Osteoblast (primary cell): ENCODE results near the gene UXT. TPM values are rescaled to one million over a fixed set of nuclear protein-coding genes. Genes with fewer than 3 reads are reported as not detected.

Experiments
- DNase-seq: peaks from one replicate; pipeline ENCODE4 v3.0.0; 2011; ENCODE audit warnings: low spot score, mixed read lengths; ENCODE audit not compliant: insufficient read length; ENCODE audit errors: missing footprints
- H2AFZ ChIP-seq: 2 replicates; pipeline ENCODE4 v1.6.0; 2011; ENCODE audit warnings: mild to moderate bottlenecking, low read length
- H3K27ac ChIP-seq: 2 replicates; pipeline ENCODE4 v1.5.1; 2011; ENCODE audit warnings: mild to moderate bottlenecking, low read depth, low read length, moderate library complexity
- H3K27me3 ChIP-seq: 2 replicates; pipeline ENCODE4 v1.6.0; 2012; ENCODE audit warnings: mild to moderate bottlenecking, control low read depth, inconsistent platforms, low read length, moderate library complexity; ENCODE audit not compliant: insufficient read depth
- H3K36me3 ChIP-seq: 2 replicates; pipeline ENCODE4 v1.5.1; 2011; ENCODE audit warnings: mild to moderate bottlenecking, low read length, control low read depth, moderate library complexity; ENCODE audit not compliant: insufficient read depth
- H3K4me1 ChIP-seq: 2 replicates; pipeline ENCODE4 v1.5.1; 2011; ENCODE audit warnings: mild to moderate bottlenecking, low read length, control low read depth, moderate library complexity; ENCODE audit not compliant: insufficient read depth
- H3K4me2 ChIP-seq: 2 replicates; pipeline ENCODE4 v1.6.0; 2011; ENCODE audit warnings: mild to moderate bottlenecking, low read length; ENCODE audit not compliant: insufficient read depth
- H3K4me3 ChIP-seq: fragments of 200-600 bp; sonication (generic); 3 replicates; pipeline ENCODE4 v1.5.1; 2012; ENCODE audit warnings: mild to moderate bottlenecking, low read length, inconsistent platforms; ENCODE audit not compliant: insufficient read depth
- H3K79me2 ChIP-seq: 2 replicates; pipeline ENCODE4 v1.6.0; 2012; ENCODE audit warnings: mild to moderate bottlenecking, low read length, control low read depth, inconsistent platforms; ENCODE audit not compliant: insufficient read depth
- H3K9me3 ChIP-seq: 2 replicates; pipeline ENCODE4 v1.5.1; 2011; ENCODE audit warnings: low read depth, low read length, control low read depth
- H4K20me1 ChIP-seq: 2 replicates; pipeline ENCODE4 v1.6.0; 2012; ENCODE audit warnings: mild to moderate bottlenecking, low read length, control low read depth; ENCODE audit not compliant: insufficient read depth
- CTCF ChIP-seq: IDR thresholded peaks from 2 replicates; pipeline ENCODE4 v1.5.1; 2011; ENCODE audit warnings: mild to moderate bottlenecking, low read depth, low read length, moderate library complexity; ENCODE audit errors: extremely low read depth
- total RNA-seq: library from RNA; depleted of rRNA; stranded (reverse); fragments of >200 nt; gene quantifications from 2 replicates; pipeline ENCODE4 v1.2.3, GENCODE V29; 2012

The UXT gene
- total RNA-seq, 1 donor: 93.4 TPM

DNA sequence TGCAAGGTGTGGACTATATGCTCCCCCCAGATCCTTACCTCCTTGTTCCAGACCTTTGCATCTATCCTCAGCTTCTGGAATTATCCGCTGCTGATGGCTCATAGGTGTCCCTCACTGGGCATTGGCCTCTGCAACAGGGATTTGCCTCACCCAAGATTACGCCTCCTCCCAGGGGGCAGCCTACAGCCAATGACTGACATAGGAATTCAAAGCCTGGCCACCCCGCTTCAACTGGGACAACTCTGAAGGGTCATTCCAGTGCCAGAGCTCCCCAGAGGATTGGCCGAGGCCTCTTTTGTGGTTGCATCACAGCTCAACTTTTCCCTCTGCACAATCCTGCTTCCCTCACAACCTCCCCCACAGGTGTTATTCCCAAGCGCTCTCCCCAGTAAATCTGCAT lies 44.4 kb downstream of the UXT start:
- H3K4me2 ChIP-seq: no peak overlapping the region
- no peaks in the 10 kb centered on the region for H3K9me3 ChIP-seq
- H2AFZ ChIP-seq: no peak overlapping the region
- H4K20me1 ChIP-seq: no peaks in the 10 kb centered on the region
- H3K4me1 ChIP-seq: no peaks in the 10 kb centered on the region
- no peaks in the 10 kb centered on the region for H3K79me2 ChIP-seq
- H3K4me3 ChIP-seq: no peak overlapping the region
- DNase-seq: no peak
- H3K27me3 ChIP-seq: peaks cover 8% of the 10 kb centered on the region
- no peak overlapping the region for H3K27ac ChIP-seq
- TF ChIP-seq CTCF: no peak
- H3K36me3 ChIP-seq: no peaks in the 10 kb centered on the region

GRCh38 chrX:47613082-47613481 lies 45.9 kb downstream of the UXT start:
- Histone ChIP-seq H4K20me1 (no peaks in the 10 kb centered on the region), H2AFZ (no peak overlapping the region), H3K79me2 (no peaks in the 10 kb centered on the region), H3K27ac (no peak overlapping the region), H3K9me3 (no peaks in the 10 kb centered on the region), H3K27me3 (peaks cover 8% of the 10 kb centered on the region), H3K4me1 (no peaks in the 10 kb centered on the region), H3K4me2 (no peak overlapping the region), H3K4me3 (no peak overlapping the region), H3K36me3 (no peaks in the 10 kb centered on the region)
- DNase-seq: no peak
- no peak for TF ChIP-seq CTCF

DNA sequence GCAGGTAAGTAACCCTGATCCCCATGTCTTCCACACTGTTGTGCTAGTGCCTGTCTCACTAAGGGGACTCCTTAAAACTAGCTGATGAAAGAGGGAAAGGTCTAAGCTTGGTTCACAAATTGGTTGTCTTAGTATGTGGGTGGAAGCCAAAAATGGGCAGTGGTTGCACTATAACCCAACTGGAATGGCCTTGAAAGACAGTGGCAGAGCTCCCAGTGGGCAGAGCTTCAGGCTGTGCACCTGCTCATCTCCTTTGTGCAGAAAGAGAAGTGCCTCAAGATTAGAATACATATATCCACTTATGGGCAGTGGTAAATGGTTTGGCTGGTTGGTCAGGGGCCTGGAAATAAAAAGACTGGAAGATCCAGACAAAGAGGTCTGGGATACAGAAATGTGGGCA lies 46.6 kb downstream of the UXT start:
- TF ChIP-seq CTCF: no peak
- no peak overlapping the region for H3K4me2 ChIP-seq
- H3K27ac ChIP-seq: no peak overlapping the region
- H3K36me3 ChIP-seq: no peaks in the 10 kb centered on the region
- H3K79me2 ChIP-seq: no peaks in the 10 kb centered on the region
- H2AFZ ChIP-seq: no peak overlapping the region
- H3K4me1 ChIP-seq: no peaks in the 10 kb centered on the region
- no peaks in the 10 kb centered on the region for H4K20me1 ChIP-seq
- no peaks in the 10 kb centered on the region for H3K9me3 ChIP-seq
- DNase-seq: no peak
- no peak overlapping the region for H3K4me3 ChIP-seq
- peaks cover 5% of the 10 kb centered on the region for H3K27me3 ChIP-seq

- Histone ChIP-seq H3K27ac (no peak overlapping the region), H4K20me1 (no peaks in the 10 kb centered on the region), H3K36me3 (no peaks in the 10 kb centered on the region), H3K27me3 (peaks cover 4% of the 10 kb centered on the region), H3K9me3 (no peaks in the 10 kb centered on the region), H3K79me2 (no peaks in the 10 kb centered on the region), H3K4me1 (no peaks in the 10 kb centered on the region), H3K4me3 (no peak overlapping the region), H3K4me2 (no peak overlapping the region), H2AFZ (no peak overlapping the region)
- no peak for DNase-seq
- no peak for TF ChIP-seq CTCF
These were observed 47.1 kb downstream of the UXT start for GRCh38 chrX:47611926-47612325.
